NCI-H1092 treated with DMSO at 0.1 percent for 48 hours (cell line): ENCODE data around the gene PRR27.

Source experiments
- DNase-seq: peaks from one replicate; lab custom pipeline; 2025; lab: John Stamatoyannopoulos, UW

PRR27 gene

GRCh38 chr4:70153937-70154336, at the start of gene PRR27:
Gene PRR27 (plus strand): TSS chr4:70154237. CDS start chr4:70154376, 139 bp downstream.
- no peak for DNase-seq

- no peak for DNase-seq
These were observed 43.1 kb upstream of the PRR27 start for GRCh38 chr4:70110917-70111316.

GRCh38 chr4:70113656-70114055, 40.4 kb upstream of the PRR27 start:
- no peak for DNase-seq

- no peak for DNase-seq
These were observed 39.9 kb upstream of the PRR27 start for GRCh38 chr4:70114096-70114495.

- no peak for DNase-seq
These were observed 33.7 kb upstream of the PRR27 start for GRCh38 chr4:70120323-70120722.

- no peak for DNase-seq
These were observed 20.6 kb upstream of the PRR27 start for GRCh38 chr4:70133473-70133872.

- no peak for DNase-seq
These were observed 15.3 kb upstream of the PRR27 start for GRCh38 chr4:70138751-70139150.

- DNase-seq: no peak
These were observed 2.8 kb upstream of the PRR27 start for GRCh38 chr4:70151271-70151670.

- DNase-seq: no peak
These were observed 1.9 kb upstream of the PRR27 start for GRCh38 chr4:70152088-70152487.

- no peak for DNase-seq
These were observed 4.5 kb downstream of the PRR27 start for GRCh38 chr4:70158576-70158975.

GRCh38 chr4:70177090-70177489, 23.1 kb downstream of the PRR27 start:
- no peak for DNase-seq

- no peak for DNase-seq
These were observed 24.1 kb downstream of the PRR27 start for GRCh38 chr4:70178075-70178660.

- DNase-seq: no peak
These were observed 25.8 kb downstream of the PRR27 start for GRCh38 chr4:70179811-70180210.

GRCh38 chr4:70181864-70182263, 27.8 kb downstream of the PRR27 start:
- DNase-seq: no peak

- no peak for DNase-seq
These were observed 28.6 kb downstream of the PRR27 start for GRCh38 chr4:70182517-70183167.

GRCh38 chr4:70183168-70183939, 29.3 kb downstream of the PRR27 start:
- peak; percentile 13 for DNase-seq

GRCh38 chr4:70183940-70184246, 29.9 kb downstream of the PRR27 start:
- DNase-seq: no peak

GRCh38 chr4:70187216-70187615, 33.2 kb downstream of the PRR27 start:
- no peak for DNase-seq

- no peak for DNase-seq
These were observed 36.5 kb downstream of the PRR27 start for GRCh38 chr4:70190579-70190978.

GRCh38 chr4:70191647-70192046, 37.6 kb downstream of the PRR27 start:
- no peak for DNase-seq

GRCh38 chr4:70192895-70193294, 38.9 kb downstream of the PRR27 start:
- DNase-seq: no peak

- DNase-seq: no peak
These were observed 41.4 kb downstream of the PRR27 start, which contains the start of gene ODAM for GRCh38 chr4:70195425-70195824. Gene ODAM (plus strand): TSS chr4:70195725. CDS start chr4:70196544, 819 bp downstream.

GRCh38 chr4:70196857-70197256, 42.8 kb downstream of the PRR27 start:
- DNase-seq: no peak
